Measurements from ENCODE around the gene DCHS1. TPM values are rescaled to one million over a fixed set of nuclear protein-coding genes. Genes with fewer than 3 reads are reported as not detected.

The DCHS1 gene
- total and polyA plus RNA-seq, 9 of the 15 experiments (the other 6 are each of a cell fraction or from before 2014, with no cell fraction given), result 0.04 to 0.49 (median 0.14) TPM; not detected in 2

DNA sequence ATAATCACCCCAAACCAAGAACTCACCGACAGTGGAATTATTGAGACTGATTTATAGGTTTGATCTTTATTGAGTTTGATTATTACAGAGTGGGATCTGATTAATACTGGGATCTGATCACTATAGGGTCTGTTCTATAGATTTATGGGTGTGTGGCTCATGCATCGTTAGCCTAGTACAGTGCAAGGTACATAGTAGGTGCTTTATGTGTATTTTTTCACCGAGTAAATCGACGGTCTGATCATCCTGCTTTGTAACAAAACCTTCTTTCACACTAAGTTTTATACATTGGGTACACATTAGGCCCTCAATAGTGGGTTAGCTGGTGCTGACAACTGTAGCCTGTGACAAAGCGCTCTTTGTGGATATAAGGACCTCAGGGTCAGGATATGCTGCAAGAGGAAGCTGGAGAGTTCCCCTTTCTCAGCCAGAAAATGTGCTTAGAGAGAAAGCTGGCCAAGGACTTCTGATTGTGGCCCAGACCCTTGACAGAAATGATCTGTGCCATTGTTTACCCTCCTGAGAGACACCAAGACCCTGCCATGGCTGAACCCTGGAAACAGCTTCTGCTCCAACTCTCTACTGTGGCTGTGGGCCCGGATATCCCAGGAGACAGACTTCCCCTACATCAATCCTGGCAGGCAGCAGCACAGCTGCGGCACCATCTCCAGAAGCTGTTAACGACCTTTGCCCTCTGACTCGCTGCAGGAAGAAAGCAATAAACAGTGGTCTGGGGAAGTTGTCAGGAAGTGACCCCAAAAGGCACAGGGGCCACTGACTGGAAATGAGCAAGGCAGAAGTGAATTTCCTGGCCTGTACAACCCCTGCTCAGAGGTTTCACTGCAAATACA, 20.3 kb downstream of the DCHS1 start (continued):
- TF ChIP-seq, protein P1, sequence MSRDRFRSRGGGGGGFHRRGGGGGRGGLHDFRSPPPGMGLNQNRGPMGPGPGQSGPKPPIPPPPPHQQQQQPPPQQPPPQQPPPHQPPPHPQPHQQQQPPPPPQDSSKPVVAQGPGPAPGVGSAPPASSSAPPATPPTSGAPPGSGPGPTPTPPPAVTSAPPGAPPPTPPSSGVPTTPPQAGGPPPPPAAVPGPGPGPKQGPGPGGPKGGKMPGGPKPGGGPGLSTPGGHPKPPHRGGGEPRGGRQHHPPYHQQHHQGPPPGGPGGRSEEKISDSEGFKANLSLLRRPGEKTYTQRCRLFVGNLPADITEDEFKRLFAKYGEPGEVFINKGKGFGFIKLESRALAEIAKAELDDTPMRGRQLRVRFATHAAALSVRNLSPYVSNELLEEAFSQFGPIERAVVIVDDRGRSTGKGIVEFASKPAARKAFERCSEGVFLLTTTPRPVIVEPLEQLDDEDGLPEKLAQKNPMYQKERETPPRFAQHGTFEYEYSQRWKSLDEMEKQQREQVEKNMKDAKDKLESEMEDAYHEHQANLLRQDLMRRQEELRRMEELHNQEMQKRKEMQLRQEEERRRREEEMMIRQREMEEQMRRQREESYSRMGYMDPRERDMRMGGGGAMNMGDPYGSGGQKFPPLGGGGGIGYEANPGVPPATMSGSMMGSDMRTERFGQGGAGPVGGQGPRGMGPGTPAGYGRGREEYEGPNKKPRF (IDR thresholded peaks at IDR 0.05; ENCODE audit: low read depth, low read length), result no peak
- TF ChIP-seq, protein P2, sequence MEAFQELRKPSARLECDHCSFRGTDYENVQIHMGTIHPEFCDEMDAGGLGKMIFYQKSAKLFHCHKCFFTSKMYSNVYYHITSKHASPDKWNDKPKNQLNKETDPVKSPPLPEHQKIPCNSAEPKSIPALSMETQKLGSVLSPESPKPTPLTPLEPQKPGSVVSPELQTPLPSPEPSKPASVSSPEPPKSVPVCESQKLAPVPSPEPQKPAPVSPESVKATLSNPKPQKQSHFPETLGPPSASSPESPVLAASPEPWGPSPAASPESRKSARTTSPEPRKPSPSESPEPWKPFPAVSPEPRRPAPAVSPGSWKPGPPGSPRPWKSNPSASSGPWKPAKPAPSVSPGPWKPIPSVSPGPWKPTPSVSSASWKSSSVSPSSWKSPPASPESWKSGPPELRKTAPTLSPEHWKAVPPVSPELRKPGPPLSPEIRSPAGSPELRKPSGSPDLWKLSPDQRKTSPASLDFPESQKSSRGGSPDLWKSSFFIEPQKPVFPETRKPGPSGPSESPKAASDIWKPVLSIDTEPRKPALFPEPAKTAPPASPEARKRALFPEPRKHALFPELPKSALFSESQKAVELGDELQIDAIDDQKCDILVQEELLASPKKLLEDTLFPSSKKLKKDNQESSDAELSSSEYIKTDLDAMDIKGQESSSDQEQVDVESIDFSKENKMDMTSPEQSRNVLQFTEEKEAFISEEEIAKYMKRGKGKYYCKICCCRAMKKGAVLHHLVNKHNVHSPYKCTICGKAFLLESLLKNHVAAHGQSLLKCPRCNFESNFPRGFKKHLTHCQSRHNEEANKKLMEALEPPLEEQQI (IDR thresholded peaks at IDR 0.05), result no peak
- TF ChIP-seq DACH1 (IDR thresholded peaks at IDR 0.05; ENCODE audit: partially characterized antibody), result no peak
- TF ChIP-seq, protein P3, sequence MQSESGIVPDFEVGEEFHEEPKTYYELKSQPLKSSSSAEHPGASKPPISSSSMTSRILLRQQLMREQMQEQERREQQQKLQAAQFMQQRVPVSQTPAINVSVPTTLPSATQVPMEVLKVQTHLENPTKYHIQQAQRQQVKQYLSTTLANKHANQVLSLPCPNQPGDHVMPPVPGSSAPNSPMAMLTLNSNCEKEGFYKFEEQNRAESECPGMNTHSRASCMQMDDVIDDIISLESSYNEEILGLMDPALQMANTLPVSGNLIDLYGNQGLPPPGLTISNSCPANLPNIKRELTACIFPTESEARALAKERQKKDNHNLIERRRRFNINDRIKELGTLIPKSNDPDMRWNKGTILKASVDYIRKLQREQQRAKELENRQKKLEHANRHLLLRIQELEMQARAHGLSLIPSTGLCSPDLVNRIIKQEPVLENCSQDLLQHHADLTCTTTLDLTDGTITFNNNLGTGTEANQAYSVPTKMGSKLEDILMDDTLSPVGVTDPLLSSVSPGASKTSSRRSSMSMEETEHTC (IDR thresholded peaks at IDR 0.05), result no peak
- TF ChIP-seq, protein P4, sequence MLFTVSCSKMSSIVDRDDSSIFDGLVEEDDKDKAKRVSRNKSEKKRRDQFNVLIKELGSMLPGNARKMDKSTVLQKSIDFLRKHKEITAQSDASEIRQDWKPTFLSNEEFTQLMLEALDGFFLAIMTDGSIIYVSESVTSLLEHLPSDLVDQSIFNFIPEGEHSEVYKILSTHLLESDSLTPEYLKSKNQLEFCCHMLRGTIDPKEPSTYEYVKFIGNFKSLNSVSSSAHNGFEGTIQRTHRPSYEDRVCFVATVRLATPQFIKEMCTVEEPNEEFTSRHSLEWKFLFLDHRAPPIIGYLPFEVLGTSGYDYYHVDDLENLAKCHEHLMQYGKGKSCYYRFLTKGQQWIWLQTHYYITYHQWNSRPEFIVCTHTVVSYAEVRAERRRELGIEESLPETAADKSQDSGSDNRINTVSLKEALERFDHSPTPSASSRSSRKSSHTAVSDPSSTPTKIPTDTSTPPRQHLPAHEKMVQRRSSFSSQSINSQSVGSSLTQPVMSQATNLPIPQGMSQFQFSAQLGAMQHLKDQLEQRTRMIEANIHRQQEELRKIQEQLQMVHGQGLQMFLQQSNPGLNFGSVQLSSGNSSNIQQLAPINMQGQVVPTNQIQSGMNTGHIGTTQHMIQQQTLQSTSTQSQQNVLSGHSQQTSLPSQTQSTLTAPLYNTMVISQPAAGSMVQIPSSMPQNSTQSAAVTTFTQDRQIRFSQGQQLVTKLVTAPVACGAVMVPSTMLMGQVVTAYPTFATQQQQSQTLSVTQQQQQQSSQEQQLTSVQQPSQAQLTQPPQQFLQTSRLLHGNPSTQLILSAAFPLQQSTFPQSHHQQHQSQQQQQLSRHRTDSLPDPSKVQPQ (CRISPR knock-in tag; IDR thresholded peaks at IDR 0.05; ENCODE audit: borderline replicate concordance), result no peak
- no peak for TF ChIP-seq ARNT (IDR thresholded peaks at IDR 0.05)
- no peak for TF ChIP-seq SNRNP70 (optimal IDR thresholded peaks at IDR 0.05; ENCODE audit: low read depth, low read length)
- TF ChIP-seq RBM34 (IDR thresholded peaks at IDR 0.05; ENCODE audit: borderline replicate concordance, insufficient read depth, low read length), result no peak
- no peak for TF ChIP-seq ADNP (tag; IDR thresholded peaks at IDR 0.05)
- TF ChIP-seq, protein P5, sequence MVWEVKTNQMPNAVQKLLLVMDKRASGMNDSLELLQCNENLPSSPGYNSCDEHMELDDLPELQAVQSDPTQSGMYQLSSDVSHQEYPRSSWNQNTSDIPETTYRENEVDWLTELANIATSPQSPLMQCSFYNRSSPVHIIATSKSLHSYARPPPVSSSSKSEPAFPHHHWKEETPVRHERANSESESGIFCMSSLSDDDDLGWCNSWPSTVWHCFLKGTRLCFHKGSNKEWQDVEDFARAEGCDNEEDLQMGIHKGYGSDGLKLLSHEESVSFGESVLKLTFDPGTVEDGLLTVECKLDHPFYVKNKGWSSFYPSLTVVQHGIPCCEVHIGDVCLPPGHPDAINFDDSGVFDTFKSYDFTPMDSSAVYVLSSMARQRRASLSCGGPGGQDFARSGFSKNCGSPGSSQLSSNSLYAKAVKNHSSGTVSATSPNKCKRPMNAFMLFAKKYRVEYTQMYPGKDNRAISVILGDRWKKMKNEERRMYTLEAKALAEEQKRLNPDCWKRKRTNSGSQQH (CRISPR knock-in tag; IDR thresholded peaks at IDR 0.05), result no peak
- peak; percentile 50 to 84; a peak in 2 of 4 replicates for TF ChIP-seq ETV6 (IDR thresholded peaks at IDR 0.05; ENCODE audit: borderline replicate concordance in 1 of 2, low read depth in 2 of 2, low read length in 1 of 2)
- TF ChIP-seq ETV6 (CRISPR knock-in tag; IDR thresholded peaks at IDR 0.05; ENCODE audit: borderline replicate concordance), result no peak
- TF ChIP-seq STAT5B (CRISPR knock-in tag; IDR thresholded peaks at IDR 0.05), result no peak
- peak; percentile 45; the same call in 1 of the 2 replicates for TF ChIP-seq SMARCE1 (IDR thresholded peaks at IDR 0.05)
- no peak for TF ChIP-seq HDAC8 (tag; IDR thresholded peaks at IDR 0.05)
- TF ChIP-seq ZNF707 (CRISPR knock-in tag; conservative IDR thresholded peaks at IDR 0.05), result no peak
- no peak for TF ChIP-seq NCOA4 (IDR thresholded peaks at IDR 0.05; ENCODE audit: partially characterized antibody)

Measured in K562 (cell line).